ENCODE results near the gene RNF4.
A peak's percentile ranks its signal among the peaks of the same experiment; 100 is the strongest.
"Not testable (repeated sequence)": the region's sequence is repeated elsewhere in the genome, so short reads cannot be mapped to it uniquely, and the experiment has no call there.

RNF4 gene, protein sequence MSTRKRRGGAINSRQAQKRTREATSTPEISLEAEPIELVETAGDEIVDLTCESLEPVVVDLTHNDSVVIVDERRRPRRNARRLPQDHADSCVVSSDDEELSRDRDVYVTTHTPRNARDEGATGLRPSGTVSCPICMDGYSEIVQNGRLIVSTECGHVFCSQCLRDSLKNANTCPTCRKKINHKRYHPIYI

DNA sequence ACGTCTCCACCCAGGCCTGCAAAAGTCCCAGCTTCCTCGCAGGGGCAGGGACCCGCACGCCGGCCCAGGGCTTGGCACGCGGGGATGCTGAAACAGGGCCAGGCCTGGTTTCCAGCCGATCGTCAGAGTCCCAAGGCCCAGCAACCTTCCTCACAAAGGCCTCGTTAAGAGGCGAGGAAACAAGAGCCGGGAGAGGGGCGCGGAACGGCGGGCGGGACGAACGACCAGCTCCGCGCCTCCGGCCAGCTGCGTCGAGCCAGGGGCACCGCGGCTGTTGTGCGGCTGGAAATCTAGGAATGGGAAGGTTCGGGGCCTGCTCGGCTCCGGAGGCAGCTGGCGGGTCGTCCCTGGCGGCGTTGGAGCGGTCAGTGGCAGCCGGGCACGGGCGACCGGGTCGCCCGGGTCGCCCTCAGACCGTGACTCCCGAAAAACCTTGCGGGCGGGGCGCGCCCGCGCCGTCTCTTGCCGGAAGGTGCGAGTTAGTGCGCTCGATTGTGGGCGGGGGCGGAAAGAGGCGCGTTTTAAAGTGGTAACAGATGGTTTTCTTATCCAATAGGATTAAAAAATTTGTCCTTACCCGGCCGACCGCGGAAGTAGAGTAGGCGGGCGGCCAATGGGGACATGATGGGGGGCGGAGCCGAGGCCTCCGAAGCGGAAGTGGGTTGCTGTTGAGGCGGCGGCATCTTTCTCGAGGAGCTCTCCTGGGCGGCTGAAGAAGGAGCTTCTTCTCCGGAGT lies at the start of gene RNF4:
Gene RNF4 (plus strand): TSS at position 651 of the 736 bp plus-strand sequence. CDS start 21,388 bp downstream, outside the sequence.
- peak; percentile 91 for DNase-seq

DNA sequence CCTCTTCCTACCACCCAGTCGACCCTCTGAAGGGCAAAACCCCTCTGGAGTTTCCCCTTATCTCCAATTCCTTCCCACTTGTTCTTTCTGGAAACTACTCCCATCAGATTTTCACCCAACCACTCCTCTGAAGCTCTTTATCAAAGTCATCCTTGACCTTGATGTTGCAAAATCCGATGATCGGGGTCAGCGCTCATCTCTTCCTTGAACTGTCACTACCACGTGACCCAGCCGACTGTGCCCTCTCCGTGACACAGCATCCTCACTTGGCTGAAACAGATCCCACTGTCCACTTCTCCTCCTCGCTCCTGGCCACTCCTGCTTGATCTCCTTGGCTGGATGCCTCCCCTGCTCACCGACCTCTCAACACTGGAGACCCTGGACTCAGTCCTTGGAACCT lies 49.1 kb upstream of the RNF4 start:
- DNase-seq, result no peak

DNA sequence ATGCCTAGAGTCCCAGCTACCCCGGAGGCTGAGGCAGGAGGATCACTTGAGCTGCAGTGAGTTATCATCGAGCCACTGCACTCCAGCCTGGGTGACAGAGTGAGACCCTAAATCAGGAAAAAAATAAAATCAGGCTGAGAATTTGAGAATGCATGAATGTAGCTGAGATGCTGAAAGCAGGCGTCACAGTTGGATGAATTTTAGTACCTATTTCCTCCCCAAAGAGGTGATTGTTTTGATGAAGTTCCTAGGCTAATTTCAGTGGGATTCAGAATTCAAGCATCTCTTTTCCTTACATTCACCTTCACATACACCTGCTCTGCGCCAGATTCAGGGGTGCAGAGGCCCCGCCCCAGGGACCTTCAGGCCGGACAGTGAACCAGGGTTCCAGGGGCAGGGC lies 47.0 kb upstream of the RNF4 start:
- no peak for DNase-seq

DNA sequence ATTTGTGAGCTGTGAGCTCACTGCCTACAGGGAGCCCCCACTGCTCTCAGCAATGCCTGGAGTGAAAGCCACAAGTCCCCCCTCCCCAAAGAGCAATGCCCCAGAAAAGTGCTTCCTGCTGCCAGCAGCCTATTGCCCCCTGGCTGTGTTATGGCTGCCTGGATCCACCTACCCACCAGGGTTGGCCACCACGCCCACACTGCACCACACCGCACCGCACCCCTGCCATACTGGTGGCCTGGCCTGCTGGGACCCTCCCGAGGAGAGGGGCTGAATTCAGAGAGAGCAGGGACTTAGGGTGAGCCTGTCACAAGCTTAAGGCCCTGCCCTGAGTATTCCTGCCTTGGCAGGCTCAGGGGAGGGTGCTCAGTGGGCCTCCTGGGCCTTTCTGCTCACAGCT lies 45.8 kb upstream of the RNF4 start:
- no peak for DNase-seq

DNA sequence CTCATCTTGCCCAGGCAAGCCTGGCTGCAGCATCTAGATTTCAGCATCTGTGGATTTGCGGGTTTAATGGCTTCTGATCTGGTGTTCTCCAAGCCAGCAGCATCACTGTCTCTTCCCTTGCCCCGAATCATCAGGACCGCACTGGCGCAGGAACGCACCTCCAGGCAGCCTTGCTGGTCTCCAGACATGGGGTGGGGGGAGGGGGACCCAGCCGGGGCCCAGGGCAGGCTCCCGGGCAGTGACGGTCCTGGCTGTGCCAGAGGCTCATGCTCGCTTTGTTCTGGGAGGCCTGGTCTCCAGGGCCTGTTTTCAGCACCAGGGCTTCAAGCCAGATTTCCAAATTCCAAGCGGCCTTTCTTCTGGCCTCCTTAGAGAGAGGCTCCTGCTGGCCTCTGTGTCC lies 45.2 kb upstream of the RNF4 start:
- no peak for DNase-seq

DNA sequence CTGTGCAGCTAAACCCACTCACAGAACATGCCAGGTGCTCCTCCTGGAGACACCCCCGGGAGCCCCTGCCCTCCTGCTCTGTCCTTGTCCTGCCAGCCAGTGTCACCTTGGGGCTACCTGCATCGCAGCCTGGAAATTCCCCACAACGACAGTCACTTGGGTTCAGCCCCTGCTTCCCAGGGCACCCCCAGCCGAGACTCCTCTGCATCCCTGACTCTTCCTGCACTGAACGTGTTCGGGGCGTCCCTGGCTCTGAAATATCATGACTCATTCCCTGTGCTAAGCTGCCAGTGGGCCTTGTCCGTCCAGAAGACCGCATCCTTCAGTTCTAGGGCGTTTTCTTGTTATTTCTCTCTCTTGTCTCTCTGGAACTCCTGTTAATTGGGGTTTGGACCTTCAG lies 44.3 kb upstream of the RNF4 start:
- no peak for DNase-seq

DNA sequence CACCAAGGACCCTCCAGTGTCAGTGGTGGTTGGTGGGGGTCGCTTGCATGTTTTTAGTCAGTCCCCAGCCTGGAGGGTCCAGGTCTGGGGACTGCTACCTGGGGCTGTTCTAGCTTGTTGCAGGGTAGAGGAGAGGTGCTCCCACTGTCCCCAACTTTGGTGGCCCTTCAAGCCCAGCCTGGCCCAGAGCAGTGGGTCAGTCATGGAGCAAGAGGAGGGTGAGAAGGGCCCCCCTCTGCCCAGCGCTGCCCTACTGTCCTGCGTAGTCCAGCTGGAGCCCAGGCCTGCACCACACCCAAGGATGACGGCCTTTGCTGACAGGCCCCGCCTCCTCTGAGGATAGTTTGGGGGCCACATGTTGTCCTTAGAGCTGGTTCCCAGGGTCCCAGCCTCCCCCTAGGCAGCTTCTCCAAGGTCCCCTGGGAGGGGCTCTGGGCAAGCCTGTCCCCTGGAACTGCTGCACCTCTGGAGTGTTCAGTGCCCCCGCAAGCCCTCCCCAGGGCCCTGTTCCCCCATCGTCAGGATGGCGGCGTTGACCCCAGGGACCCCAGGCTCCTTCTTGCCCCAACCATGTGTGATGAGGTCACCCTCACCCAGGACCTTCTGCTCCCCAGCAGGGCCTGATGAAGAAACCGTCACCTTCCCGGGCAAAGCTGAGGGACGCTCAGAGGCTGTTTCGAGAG lies 43.4 kb upstream of the RNF4 start:
- no peak for DNase-seq

DNA sequence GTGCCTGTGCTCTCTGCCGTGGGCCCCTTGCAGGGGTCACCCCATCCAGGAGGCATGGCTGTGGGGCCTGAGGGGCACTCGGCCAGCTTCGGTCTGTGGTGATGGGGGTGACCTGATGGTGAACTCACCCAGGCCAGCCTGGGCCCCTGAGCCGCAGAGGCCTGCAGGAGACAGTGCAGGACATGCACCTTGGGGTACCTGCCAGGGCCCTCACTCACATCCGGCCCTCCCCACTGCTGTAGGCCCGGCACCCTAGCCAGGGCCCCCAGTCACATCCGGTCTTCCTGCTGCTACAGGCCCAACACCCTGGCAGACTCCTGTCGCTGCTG lies 42.9 kb upstream of the RNF4 start:
- no peak for DNase-seq

DNA sequence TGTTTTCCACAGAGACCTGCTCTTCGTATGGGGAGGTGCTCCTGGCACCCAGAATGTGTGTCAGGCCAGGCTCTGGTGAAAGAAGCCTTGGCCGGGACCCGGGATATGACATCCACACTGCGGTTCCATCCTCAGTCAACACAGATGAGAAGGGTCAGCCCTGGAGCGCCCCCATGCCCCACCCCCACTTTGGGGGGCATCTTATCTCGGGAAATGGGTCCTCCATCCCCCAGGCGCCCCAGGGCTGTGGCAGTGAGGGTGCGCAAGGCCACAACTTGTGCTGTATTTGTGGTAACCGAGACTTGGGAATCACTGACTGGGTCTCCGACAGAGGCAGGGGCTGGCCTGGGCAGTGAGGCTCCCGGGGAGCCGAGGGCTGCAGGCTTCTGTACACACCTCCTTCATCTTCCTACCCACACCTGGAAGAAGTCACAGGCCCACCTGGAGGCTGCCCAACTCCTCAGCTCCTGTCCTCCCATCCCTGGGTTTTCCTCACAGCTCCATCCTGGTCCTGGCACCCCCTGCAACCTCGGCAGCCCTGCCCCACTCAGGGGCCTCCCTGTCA lies 42.1 kb upstream of the RNF4 start:
- DNase-seq, result no peak

DNA sequence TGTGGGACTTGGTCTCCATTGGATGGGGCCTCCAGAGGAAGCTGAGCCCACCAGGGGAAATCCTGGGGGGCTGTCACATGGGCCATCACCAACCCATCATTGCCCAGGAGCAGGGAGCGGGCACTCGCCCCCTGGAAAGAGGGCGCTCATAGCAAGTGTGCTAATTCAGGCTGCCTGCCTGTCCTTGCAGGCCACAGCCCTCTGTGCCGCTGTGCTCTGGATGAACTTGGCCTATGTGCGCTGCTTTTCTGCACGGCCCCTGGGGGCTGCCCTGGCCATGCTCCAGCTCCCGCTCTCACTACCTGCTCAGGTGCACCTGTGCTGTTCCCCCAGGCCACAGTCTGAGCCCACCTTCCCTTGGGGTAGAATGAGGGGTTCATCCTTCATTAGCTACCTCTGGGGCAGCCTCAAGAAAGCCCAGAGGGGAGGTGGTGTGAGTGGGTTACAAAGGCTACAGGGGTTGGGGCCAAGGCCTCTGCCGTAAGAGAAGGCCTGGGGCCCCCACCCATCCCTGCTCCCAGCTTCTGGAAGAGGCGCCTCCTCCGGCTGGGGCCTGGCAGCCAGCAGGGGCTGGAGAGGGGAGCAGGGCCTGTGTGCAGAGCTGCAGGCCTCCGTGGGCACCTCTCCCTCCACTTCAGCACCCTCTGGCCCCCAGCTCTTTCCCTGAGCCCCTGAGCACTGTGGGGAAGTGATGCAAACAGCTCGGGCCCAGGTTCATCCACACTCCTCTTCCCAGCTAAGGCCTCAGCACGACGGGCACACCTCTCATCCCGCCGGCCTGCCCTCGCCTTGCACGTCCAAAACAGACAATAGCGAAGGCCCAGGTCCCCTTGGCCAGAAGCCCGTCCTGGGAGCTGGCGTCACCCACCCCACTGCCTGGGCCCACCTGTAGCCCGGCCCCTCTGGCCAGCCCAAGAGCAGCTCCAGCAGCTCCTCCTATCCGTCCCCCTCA lies 41.2 kb upstream of the RNF4 start:
- no peak for DNase-seq

DNA sequence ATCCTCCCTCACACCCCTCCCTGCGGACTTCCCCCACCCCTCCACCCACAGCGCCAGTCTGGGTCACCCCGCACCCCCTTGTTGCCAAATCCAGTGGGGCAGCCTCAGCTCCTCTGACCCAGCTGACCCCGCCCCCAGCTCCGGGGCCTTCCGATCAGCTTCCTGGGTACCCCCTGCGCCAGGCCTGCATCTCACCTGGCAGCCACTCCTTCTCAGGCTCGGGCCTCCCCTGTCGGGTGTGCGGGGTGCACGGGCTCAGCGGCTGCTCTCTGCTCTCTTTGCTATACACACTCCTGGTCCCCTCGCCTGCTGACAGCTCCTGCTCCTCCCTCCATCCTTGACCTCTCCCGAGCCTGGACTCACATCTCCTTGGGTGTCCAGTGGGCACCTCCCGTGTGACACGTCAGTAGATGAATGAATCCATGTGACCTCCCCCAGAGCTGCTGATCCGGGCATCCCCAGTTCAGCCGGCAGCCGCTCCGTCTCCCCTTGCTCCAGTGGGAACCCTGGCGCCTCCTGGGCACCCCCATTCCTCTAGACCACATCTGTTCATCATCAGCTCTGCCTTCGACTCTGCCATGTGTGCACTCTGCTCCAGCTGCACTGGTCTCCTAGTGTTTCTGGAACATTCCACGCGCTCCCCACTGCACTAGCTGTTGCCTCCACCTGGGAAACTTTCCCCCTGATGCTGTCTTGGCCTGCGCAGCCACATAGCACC lies 40.3 kb upstream of the RNF4 start:
- no peak for DNase-seq

DNA sequence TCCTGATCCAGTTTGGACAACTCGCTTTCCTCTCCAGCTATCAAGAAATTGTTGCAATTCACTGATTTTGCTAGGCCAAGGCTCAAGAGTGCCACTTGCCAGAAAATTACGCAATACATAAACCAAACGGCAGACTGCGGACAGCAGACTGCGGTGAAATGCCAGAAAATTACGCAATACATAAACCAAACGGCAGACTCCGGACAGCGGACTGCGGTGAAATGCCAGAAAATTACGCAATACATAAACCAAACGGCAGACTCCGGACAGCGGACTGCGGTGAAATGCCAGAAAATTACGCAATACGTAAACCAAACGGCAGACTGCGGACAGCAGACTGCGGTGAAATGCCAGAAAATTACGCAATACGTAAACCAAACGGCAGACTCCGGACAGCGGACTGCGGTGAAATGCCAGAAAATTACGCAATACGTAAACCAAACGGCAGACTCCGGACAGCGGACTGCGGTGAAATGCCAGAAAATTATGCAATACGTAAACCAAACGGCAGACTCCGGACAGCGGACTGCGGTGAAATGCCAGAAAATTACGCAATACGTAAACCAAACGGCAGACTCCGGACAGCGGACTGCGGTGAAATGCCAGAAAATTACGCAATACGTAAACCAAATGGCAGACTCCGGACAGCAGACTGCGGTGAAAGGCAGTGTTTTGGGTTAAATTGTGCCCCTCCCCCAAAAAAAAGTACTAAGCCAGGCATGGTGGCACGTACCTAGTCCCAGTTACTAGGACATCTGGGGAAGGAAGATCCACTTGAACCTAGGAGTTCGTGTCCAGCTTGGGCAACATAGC lies 38.8 kb upstream of the RNF4 start:
- DNase-seq, result not testable (repeated sequence)

DNA sequence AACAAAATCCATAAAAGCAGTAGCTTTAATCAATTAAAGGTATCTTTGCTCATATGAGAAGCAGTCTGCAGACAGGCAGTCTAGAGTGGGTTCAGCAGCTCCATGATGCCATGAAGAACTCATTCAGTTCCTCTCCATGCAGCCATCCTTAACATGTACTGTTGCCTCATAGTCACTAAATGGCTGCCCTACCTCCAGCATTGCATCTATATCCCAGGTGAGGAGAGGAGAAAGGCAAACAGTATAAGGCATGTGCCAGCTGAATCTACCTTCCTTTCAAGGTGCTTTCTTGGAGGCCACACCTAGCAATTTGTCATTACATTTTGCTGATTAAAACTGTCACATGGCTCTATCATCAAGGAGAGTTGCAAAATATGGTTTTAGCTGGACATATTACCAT lies 36.9 kb upstream of the RNF4 start:
- no peak for DNase-seq

DNA sequence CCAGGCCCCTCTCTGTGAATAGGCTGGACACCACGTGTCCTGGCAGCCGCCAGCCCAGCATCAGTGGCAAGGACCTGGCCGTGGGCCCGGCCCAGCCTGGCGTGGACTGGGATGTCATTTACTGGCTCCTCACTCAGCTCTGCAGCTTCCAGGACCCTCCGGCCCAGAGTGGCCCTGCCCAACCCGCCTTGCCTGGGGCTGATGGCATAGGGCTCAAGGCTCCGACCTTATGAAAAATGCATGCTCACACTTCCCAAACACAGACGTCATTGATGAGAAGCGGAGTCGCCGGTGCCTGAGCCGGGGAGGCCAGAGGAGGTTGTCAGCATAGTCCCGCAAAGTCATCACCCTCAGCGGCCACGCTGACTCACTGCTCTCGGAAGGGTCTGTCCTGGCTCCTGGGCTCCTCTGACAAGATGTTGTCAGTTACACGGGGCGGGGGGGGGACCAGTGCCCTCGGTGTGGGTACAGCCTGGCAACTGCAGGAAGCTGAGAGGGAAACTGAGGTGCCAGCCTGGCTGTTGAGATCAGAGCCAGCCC lies 35.8 kb upstream of the RNF4 start:
- no peak for DNase-seq

DNA sequence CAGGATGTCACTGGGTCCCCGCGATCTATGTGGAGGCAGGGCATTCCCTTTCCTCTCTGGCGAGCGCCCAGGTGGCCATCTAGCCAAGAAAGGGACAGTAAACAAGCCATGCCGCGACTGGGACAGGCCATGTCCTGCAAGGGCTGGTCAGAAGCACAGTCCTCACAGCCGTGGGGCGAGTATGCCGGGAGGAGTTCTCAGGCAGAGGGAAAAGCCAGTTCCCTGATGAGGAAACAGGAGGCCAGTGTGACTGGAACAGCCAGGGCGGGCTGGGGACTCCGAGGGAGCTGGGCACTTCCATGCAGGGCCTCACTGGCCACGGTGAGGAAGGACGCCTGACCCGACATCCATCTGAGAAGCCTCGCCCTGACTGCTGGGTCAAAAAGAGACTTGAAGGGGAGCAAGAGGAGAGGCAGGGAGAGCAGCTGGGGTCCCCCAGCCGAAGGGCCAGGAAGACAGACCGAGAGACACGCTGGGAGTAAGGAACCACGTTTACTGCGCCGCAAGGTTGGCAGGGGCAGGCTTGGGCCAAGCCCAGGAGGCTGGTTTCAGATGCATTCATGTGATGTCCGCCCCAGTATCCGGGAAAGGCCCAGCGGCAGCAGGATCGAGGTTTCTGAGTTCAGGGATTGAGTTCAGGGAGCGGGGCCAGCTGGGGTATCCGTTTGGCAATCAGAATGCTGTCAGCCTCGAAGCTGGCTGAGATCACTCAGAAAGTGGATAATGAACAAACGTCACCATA lies 35.1 kb upstream of the RNF4 start:
- DNase-seq, result no peak

DNA sequence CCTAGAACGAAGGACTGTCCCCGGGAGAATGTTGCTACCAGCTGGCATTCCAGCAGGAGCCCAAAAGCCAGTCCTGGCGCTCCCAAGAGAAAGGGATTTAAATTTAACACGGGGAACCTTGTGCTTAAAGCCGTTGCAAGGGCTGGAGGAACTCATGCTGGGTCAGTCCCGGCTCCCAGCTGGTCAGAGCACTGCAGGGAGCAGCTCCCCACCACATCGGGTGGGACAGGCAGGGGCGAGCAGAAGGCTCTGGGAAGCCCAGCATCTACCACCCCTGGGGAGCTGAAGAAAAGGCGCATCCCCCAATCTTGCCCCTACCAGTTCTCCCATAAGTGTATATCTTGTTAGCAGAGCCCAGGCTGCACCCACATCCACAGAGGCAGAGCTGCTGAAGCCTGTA lies 34.5 kb upstream of the RNF4 start:
- no peak for DNase-seq

DNA sequence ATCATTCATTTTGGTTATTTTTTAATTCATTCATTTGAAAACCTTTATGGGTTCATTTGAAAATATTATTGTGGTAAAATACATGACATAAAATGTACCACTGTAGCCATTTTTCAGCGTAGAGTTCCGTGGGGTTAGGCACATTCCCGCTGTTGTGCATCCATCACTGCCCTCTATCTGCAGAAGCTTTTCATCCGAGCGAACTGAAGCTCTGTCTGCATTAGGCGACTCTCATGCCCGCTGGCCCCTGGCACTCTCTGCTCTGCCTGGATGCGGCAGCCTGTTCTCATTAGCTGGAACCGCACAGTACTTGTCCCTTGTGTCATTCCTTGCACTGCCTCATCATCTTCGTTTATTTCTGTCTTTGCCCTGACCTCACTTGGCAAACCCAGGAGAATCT lies 32.6 kb upstream of the RNF4 start:
- DNase-seq, result no peak

DNA sequence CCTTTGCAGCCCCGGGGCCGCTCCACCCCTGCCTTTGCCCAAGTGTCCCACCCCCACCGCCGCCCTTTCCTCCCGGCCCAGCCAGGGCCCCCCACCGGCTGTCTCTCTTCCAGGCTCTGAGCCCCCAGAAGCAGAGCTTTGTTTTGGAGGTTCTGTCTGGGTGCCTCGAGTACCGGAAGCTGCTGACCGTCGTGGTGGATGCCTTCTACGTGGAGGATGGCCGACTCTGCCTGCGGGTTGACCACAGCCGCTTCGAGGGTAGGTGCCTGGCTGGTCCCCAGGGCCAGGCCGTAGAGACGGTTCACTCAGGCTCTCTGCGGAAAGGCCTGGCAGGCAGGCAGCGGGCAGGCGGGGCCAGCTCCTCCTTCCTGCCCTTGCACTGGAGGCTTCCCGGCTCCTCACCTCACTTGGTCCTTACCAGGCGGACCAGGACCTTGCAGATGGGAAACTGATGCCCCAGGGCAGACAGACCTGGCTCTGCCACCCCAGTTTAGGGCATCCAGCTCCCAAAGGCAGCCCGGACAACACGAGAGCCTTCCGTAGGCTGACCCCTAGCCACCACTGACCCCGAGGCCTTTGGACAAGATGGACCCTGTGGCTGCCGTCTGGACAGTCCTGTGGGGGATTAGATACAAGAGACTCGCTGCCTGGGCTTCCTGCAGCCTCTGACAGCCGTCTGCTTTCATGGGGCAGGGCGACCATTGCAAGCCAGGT lies 32.0 kb upstream of the RNF4 start:
- DNase-seq, result no peak

DNA sequence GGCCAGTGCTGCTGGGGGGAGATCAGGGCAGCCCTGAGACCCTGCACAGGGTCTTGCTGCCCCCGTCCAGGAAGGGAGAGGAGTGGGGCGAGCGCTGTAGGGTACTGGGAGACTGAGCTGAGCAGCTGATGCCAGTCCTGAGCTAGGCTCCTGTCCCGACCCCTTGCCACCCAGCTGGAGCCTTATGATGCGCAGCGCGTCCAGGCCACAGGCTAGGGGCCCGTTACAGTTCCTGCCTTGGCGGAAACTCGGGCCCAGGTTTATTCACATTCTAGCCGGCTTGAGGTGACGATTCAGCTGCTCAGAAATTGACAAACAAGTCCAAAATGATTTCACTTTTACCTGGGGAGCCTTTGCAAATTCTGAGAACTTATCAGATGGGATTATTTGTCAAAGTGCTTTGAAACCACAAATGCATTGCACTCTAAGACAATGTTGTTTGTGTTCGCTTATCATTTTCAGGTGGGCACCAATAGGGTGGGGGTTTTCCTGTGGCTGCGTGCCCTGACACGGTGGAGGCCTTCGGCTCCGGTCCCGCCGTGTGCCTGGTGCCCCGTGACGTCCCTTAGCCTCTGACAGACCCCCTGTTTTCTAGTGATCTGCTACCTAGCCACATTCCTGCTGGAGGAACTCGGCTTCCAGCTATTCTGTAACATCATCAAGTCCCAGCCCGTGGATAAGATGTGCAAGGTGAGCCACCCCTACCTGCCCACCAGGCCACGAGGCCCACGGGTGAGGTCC lies 31.3 kb upstream of the RNF4 start:
- DNase-seq, result no peak
